ENCODE results near the gene ATXN1. TPM values are rescaled to one million over a fixed set of nuclear protein-coding genes. Genes with fewer than 3 reads are reported as not detected.

ATXN1 gene
- total and polyA plus RNA-seq, 2 of the 8 experiments (the other 6 are each of a cell fraction or from before 2014, with no cell fraction given) = 1.6 to 4.0 TPM

GRCh38 chr6:16778521-16778920 lies 17.3 kb upstream of the ATXN1 start:
- H4K5ac ChIP-seq (ENCODE audit: insufficient read length, low read depth, low read length) = no peak overlapping the region
- no peak overlapping the region for H3K9ac ChIP-seq (replicated peaks in 1 of 4; ENCODE audit: extremely low read depth in 1 of 4, low read depth in 3 of 4, low read length in 3 of 4)
- H3K4me2 ChIP-seq (ENCODE audit: insufficient read depth in 1 of 2, low read depth in 2 of 2, low read length in 2 of 2) = no peak overlapping the region
- no peak overlapping the region for H4K91ac ChIP-seq (replicated peaks; ENCODE audit: insufficient read length, low read length)
- no peaks in the 10 kb centered on the region for H4K20me1 ChIP-seq (replicated peaks in 1 of 2; ENCODE audit: control insufficient read depth in 1 of 2, insufficient read depth in 2 of 2, low read length in 2 of 2)
- H3K27ac ChIP-seq (ENCODE audit: low read depth, low read length) = no peak overlapping the region
- no peak overlapping the region for H3K4ac ChIP-seq (replicated peaks; ENCODE audit: insufficient read length, low read depth, low read length)
- H3K79me1 ChIP-seq (ENCODE audit: low read depth, low read length) = no peaks in the 10 kb centered on the region
- CTCF ChIA-PET (ENCODE audit: partially characterized antibody) = interaction anchor here (0.6 to 2.1 kb wide), 6 partner anchors 10 to 188 kb away, joined by 3 to 5 read pairs (median 3); no protein-coding TSS in a partner anchor
- H3K27me3 ChIP-seq (replicated peaks in 1 of 4; ENCODE audit: control insufficient read depth in 3 of 4, extremely low read depth in 1 of 4, insufficient read depth in 3 of 4, low read length in 3 of 4) = no peaks in the 10 kb centered on the region
- no peak overlapping the region for H3K56ac ChIP-seq (replicated peaks; ENCODE audit: insufficient read length, low read depth, low read length)
- no peak overlapping the region for H2BK5ac ChIP-seq (ENCODE audit: low read depth, low read length)
- H3K79me2 ChIP-seq (ENCODE audit: control insufficient read depth in 1 of 2, insufficient read depth in 2 of 2, low read length in 2 of 2) = no peaks in the 10 kb centered on the region
- H3K9me3 ChIP-seq (ENCODE audit: insufficient read depth in 2 of 2, low read depth in 1 of 2, low read length in 1 of 2) = 0 out of 4 replicates have a peak, but pooled peaks cover 0 to 5% of the 10 kb centered on the region in 2 experiments
- DNase-seq (ENCODE audit: low read depth in 1 of 2, low spot score in 2 of 2) (no peak), FAIRE-seq (no peak)
- no peak overlapping the region for H3K14ac ChIP-seq (ENCODE audit: insufficient read length)
- no peaks in the 10 kb centered on the region; a peak in 1 of 7 replicates for H3K4me1 ChIP-seq (replicated peaks in 1 of 4; ENCODE audit: control insufficient read depth in 3 of 4, insufficient read depth in 4 of 4, low read length in 3 of 4)
- TF ChIP-seq TBP (IDR thresholded peaks at IDR 0.05; ENCODE audit: low read depth, low read length) = no peak
- WGBS, 2 experiments (ENCODE audit: extremely low coverage in 1 of 2, insufficient coverage in 1 of 2, insufficient read length in 1 of 2, insufficient replicate concordance in 2 of 2, low coverage in 1 of 2, low lambda C conversion rate in 2 of 2, missing lambda C conversion rate in 1 of 2) = 97% methylated on average over 5 of the region's 5 CpGs; no CpG with 5 or more reads in 1 of the 2 experiments
- no peak overlapping the region for H3K18ac ChIP-seq (ENCODE audit: extremely low read depth, low read length)
- POLR2A ChIA-PET (ENCODE audit: partially characterized antibody) = no interaction called here
- no peak overlapping the region for H4K8ac ChIP-seq (ENCODE audit: extremely low read depth, insufficient read depth, low read length)
- H3K23me2 ChIP-seq (ENCODE audit: low read depth, low read length) = no peaks in the 10 kb centered on the region
- no peak overlapping the region for H2AK5ac ChIP-seq (ENCODE audit: low read depth, low read length)
- no peak overlapping the region for H2BK20ac ChIP-seq (ENCODE audit: low read length)
- H3K23ac ChIP-seq (ENCODE audit: insufficient read length) = no peak overlapping the region
- no peak overlapping the region for H2BK120ac ChIP-seq (replicated peaks; ENCODE audit: low read depth, low read length)
- no peak overlapping the region for H3K4me3 ChIP-seq (ENCODE audit: extremely low read depth in 1 of 4, insufficient read depth in 2 of 4, low read depth in 3 of 4, low read length in 4 of 4)
- H2BK12ac ChIP-seq (ENCODE audit: low read depth, low read length) = no peak overlapping the region
- H2BK15ac ChIP-seq (ENCODE audit: low read length) = no peak overlapping the region
- no peaks in the 10 kb centered on the region for H3K36me3 ChIP-seq (ENCODE audit: control insufficient read depth in 2 of 4, insufficient read depth in 4 of 4, low read length in 3 of 4)
- H2AFZ ChIP-seq (ENCODE audit: low read length) = no peak overlapping the region
